HEK293 (cell line): ENCODE data around the gene KRT15.

ENCODE experiments used
- CTCF ChIA-PET: fragments of 350-600 bp; formaldehyde crosslinking; extraction: SDS; loops from one replicate; lab custom pipeline; 2021; ENCODE audit warnings: antibody characterized with exemption; lab: Yijun Ruan, JAX
- POLR2A ChIA-PET: fragments of 300-600 bp; formaldehyde crosslinking; extraction: SDS; loops from one replicate; lab custom pipeline; 2020; ENCODE audit warnings: antibody characterized with exemption, inconsistent platforms; lab: Yijun Ruan, JAX
- H3K27ac ChIP-seq: fragments of 200-500 bp; sonication (Bioruptor generic); 2 replicates; pipeline ENCODE4 v1.5.1; 2014; ENCODE audit warnings: low read depth, low read length, control low read depth, inconsistent platforms; ENCODE audit errors: extremely low read depth
- H3K36me3 ChIP-seq, 2 experiments: fragments of 200-500 bp in 1 of 2; sonication (Bioruptor generic) in 1 of 2; 1 replicate in 1 of 2; 2 replicates in 1 of 2; pipeline ENCODE4 v1.5.1; 2014 to 2017; ENCODE audit warnings: inconsistent platforms in 2 of 2, low read length in 2 of 2; ENCODE audit not compliant: control insufficient read depth in 2 of 2, insufficient read depth in 1 of 2
- H3K4me1 ChIP-seq: fragments of 200-500 bp; sonication (Bioruptor generic); 2 replicates; pipeline ENCODE4 v1.5.1; 2014; ENCODE audit warnings: mild to moderate bottlenecking, low read length, inconsistent platforms; ENCODE audit not compliant: control insufficient read depth, insufficient read depth
- H3K4me3 ChIP-seq: 2 replicates; pipeline ENCODE4 v1.5.1; 2011; ENCODE audit warnings: low read depth, mild to moderate bottlenecking, control low read depth, low read length, moderate library complexity
- H3K9me3 ChIP-seq: fragments of 200-500 bp; sonication (Bioruptor generic); 2 replicates; pipeline ENCODE4 v1.5.1; 2014; ENCODE audit warnings: low read depth, low read length, inconsistent platforms; ENCODE audit not compliant: control insufficient read depth, insufficient read depth
- GLI2 ChIP-seq: fragments of 450-650 bp; formaldehyde crosslinking; IDR thresholded peaks from 2 replicates; pipeline ENCODE4; 2017; ENCODE audit warnings: missing biosample characterization, missing genetic modification characterization, low read depth, borderline replicate concordance
- GLIS2 ChIP-seq: fragments of 450-650 bp; formaldehyde crosslinking; IDR thresholded peaks from 2 replicates; pipeline ENCODE4 v1.5.1; 2016; ENCODE audit warnings: missing biosample characterization, missing genetic modification characterization
- KLF10 ChIP-seq: fragments of 450-650 bp; IDR thresholded peaks from 2 replicates; pipeline ENCODE4 v1.5.1; 2018; ENCODE audit warnings: missing biosample characterization, mild to moderate bottlenecking, missing genetic modification characterization
- ZBTB20 ChIP-seq: fragments of 450-650 bp; formaldehyde crosslinking; IDR thresholded peaks from 2 replicates; pipeline ENCODE4 v1.5.1; 2016; ENCODE audit warnings: missing biosample characterization, missing genetic modification characterization
- ZNF112 ChIP-seq: fragments of 450-650 bp; formaldehyde crosslinking; IDR thresholded peaks from 2 replicates; pipeline ENCODE4 v1.5.0; 2017; ENCODE audit warnings: missing biosample characterization, missing genetic modification characterization
- ZNF114 ChIP-seq: fragments of 450-650 bp; formaldehyde crosslinking; IDR thresholded peaks from 2 replicates; pipeline ENCODE4 v1.5.0; 2017; ENCODE audit warnings: missing biosample characterization, missing genetic modification characterization
- ZNF175 ChIP-seq: fragments of 450-650 bp; formaldehyde crosslinking; IDR thresholded peaks from 2 replicates; pipeline ENCODE4 v1.5.1; 2016; ENCODE audit warnings: missing biosample characterization, missing genetic modification characterization
- ZNF221 ChIP-seq: fragments of 450-650 bp; formaldehyde crosslinking; IDR thresholded peaks from 2 replicates; pipeline ENCODE4 v1.5.1; 2017; ENCODE audit warnings: missing biosample characterization, missing genetic modification characterization, borderline replicate concordance
- ZNF350 ChIP-seq: fragments of 450-650 bp; formaldehyde crosslinking; IDR thresholded peaks from 2 replicates; pipeline ENCODE4 v1.5.0; 2017; ENCODE audit warnings: missing biosample characterization, mild to moderate bottlenecking, missing genetic modification characterization
- ZNF37A ChIP-seq: fragments of 450-650 bp; IDR thresholded peaks from 2 replicates; pipeline ENCODE4 v1.5.1; 2018; ENCODE audit warnings: missing biosample characterization, missing genetic modification characterization
- ZNF560 ChIP-seq: fragments of 450-650 bp; formaldehyde crosslinking; IDR thresholded peaks from 2 replicates; pipeline ENCODE4 v1.5.1; 2017; ENCODE audit warnings: missing biosample characterization, missing genetic modification characterization, borderline replicate concordance
- ZNF600 ChIP-seq: fragments of 450-650 bp; formaldehyde crosslinking; IDR thresholded peaks from 2 replicates; pipeline ENCODE4 v1.5.1; 2016; ENCODE audit warnings: missing biosample characterization, missing genetic modification characterization
- ZNF660 ChIP-seq: fragments of 450-650 bp; IDR thresholded peaks from 2 replicates; pipeline ENCODE4 v1.5.1; 2018; ENCODE audit warnings: missing biosample characterization, mild to moderate bottlenecking, missing genetic modification characterization
- ZNF776 ChIP-seq: fragments of 450-650 bp; formaldehyde crosslinking; IDR thresholded peaks from 2 replicates; pipeline ENCODE4 v1.5.0; 2017; ENCODE audit warnings: missing biosample characterization, missing genetic modification characterization, borderline replicate concordance
- TF ChIP-seq, protein P1 (sequence below): fragments of 450-650 bp; formaldehyde crosslinking; IDR thresholded peaks from 2 replicates; pipeline ENCODE4 v1.5.1; 2016; ENCODE audit warnings: missing biosample characterization, missing genetic modification characterization
- TF ChIP-seq, protein P2 (sequence below): fragments of 450-650 bp; formaldehyde crosslinking; IDR thresholded peaks from 2 replicates; pipeline ENCODE4 v1.5.1; 2017; ENCODE audit warnings: missing biosample characterization, missing genetic modification characterization
- TF ChIP-seq, protein P3 (sequence below): fragments of 450-650 bp; formaldehyde crosslinking; IDR thresholded peaks from 2 replicates; pipeline ENCODE4 v1.5.1; 2016; ENCODE audit warnings: missing biosample characterization, missing genetic modification characterization
- TF ChIP-seq, protein P4 (sequence below): fragments of 450-650 bp; formaldehyde crosslinking; IDR thresholded peaks from 2 replicates; pipeline ENCODE4 v1.5.1; 2016; ENCODE audit warnings: missing biosample characterization, missing genetic modification characterization

The KRT15 gene

DNA sequence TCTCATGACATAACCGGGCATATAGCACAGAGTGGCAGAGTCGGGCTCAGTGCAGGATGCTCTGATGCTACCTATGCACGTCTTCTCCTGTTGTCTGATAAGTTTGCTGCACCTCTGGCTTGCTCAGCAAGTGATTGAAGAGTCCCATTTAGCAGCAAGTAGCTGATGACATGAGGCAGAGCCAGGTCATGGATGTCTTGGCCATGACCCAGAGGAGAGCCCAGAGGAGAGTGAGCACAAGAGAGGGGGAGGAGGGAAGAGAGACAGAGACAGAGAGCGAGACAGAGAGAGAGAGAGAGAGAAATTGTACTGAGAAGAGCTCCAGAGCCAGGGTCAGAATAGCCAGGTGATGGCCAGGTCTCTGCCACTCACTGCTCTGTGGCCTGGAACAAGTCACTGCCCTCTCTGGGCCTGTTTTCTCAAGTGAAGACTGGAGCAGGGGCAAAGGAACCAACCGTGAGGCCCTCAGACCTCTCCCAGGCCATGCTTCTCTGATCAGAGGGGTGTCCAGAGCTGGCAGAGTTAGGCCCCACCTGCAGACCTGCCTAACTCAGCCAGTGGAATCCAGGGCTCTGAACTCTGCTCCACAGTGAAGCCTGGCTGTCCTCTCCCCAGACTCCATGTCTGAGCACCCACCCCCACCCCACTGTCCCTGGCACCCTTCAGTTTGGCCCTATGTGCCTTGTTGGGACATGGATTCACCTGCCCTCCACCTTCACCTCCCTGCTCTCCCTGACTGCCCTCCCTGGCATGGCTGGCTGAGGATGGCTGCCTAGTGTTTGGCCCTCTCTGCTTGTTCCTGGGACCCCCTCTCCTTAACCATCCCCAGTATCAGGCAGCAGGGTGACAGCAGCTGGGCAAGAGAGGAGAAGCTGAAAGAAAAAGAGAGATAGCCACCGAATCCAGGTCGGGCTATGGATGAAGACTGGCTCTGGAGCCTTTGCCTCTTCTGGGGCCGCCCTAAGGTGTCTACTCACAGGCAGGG, 33.5 kb downstream of the KRT15 start:
- Histone ChIP-seq H3K4me3 (no peak overlapping the region), H3K27ac (no peak overlapping the region), H3K4me1 (no peaks in the 10 kb centered on the region), H3K36me3 (no peaks in the 10 kb centered on the region), H3K9me3 (no peaks in the 10 kb centered on the region)
- TF ChIP-seq ZBTB20 (tag by site-specific recombination) (0 out of 2 replicates have a peak, but pooled peaks have one; percentile 20), ZNF37A (no peak)
- ChIA-PET CTCF (interaction anchor here (0.5 to 6.1 kb wide), 7 partner anchors 15 to 178 kb away, joined by 3 to 39 read pairs (median 3); no protein-coding TSS in a partner anchor), POLR2A (no interaction called here)

DNA sequence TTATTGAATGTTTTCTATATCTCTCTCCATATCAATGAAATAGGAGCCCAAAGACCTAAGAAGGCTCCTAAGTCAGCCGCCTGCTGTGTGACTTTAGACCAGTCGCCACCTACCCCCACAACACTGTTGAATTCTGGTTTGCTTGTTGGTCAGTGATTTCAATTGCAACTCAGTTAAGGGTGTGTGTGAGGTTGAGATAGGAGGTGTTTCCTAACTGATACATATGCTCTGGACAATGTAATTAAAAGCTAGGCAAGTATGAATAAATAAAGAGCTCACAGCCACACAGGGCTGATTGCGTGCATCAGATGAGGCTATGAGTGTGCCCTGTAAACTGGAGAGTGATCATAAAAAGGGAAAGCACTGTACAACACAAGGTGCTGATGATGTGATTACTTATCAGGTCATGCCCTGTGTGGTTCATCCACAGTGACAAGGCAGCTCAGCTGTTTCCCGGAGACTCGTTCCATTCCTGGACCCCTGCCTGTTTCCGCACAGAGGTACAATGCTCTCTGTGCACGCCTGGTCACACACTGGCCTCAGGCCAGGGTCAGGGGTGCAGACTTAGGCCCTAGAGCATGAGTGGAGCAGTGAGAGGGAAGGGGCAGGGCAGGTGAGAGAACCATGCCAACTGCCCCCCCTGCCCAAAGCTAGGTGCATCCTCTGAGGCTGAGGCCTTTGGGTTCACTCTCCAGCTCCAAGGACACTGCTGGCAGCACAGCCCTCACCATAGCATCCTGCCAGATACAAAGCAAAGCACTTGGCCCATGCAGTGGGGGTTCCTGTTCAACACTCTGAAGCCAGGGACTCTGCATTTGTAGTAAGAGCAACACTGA, 34.5 kb downstream of the KRT15 start:
- POLR2A ChIA-PET = no interaction called here
- no peak overlapping the region for H3K4me3 ChIP-seq

DNA sequence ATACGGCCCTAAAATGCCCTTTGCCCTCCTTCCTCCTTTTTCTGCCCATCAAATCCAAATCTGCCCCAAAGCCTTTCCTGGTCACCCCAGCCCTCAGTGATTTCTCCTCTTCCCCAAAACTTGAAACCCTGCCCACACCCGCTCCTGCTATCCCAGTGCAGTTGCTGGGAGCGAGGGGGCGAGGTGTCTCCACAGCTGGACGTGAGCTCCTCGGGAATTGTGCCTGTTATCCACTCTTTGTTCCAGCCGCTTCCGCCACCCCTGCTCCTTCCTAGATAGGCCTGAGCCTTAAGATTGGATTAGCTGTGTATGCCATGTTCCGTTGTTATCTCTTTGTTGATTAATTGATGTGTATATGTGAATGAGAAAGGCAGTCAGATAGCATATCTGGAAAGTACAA, 35.2 kb downstream of the KRT15 start:
- ChIA-PET CTCF (interaction anchor here (1.0 to 6.1 kb wide), 3 partner anchors 65 to 161 kb away, joined by 3 to 39 read pairs (median 12); no protein-coding TSS in a partner anchor), POLR2A (no interaction called here)
- Histone ChIP-seq H3K9me3 (no peaks in the 10 kb centered on the region), H3K27ac (no peak overlapping the region), H3K4me3 (no peak overlapping the region), H3K36me3 (no peaks in the 10 kb centered on the region), H3K4me1 (no peaks in the 10 kb centered on the region)
- no peak for TF ChIP-seq GLIS2
- TF ChIP-seq GLI2 (tag by site-specific recombination) = no peak
- TF ChIP-seq KLF10 (tag by site-specific recombination) = no peak
- TF ChIP-seq, protein P1, sequence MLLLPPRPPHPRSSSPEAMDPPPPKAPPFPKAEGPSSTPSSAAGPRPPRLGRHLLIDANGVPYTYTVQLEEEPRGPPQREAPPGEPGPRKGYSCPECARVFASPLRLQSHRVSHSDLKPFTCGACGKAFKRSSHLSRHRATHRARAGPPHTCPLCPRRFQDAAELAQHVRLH = no peak
- TF ChIP-seq, protein P2, sequence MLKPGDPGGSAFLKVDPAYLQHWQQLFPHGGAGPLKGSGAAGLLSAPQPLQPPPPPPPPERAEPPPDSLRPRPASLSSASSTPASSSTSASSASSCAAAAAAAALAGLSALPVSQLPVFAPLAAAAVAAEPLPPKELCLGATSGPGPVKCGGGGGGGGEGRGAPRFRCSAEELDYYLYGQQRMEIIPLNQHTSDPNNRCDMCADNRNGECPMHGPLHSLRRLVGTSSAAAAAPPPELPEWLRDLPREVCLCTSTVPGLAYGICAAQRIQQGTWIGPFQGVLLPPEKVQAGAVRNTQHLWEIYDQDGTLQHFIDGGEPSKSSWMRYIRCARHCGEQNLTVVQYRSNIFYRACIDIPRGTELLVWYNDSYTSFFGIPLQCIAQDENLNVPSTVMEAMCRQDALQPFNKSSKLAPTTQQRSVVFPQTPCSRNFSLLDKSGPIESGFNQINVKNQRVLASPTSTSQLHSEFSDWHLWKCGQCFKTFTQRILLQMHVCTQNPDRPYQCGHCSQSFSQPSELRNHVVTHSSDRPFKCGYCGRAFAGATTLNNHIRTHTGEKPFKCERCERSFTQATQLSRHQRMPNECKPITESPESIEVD (tag by site-specific recombination) = no peak
- TF ChIP-seq, protein P3, sequence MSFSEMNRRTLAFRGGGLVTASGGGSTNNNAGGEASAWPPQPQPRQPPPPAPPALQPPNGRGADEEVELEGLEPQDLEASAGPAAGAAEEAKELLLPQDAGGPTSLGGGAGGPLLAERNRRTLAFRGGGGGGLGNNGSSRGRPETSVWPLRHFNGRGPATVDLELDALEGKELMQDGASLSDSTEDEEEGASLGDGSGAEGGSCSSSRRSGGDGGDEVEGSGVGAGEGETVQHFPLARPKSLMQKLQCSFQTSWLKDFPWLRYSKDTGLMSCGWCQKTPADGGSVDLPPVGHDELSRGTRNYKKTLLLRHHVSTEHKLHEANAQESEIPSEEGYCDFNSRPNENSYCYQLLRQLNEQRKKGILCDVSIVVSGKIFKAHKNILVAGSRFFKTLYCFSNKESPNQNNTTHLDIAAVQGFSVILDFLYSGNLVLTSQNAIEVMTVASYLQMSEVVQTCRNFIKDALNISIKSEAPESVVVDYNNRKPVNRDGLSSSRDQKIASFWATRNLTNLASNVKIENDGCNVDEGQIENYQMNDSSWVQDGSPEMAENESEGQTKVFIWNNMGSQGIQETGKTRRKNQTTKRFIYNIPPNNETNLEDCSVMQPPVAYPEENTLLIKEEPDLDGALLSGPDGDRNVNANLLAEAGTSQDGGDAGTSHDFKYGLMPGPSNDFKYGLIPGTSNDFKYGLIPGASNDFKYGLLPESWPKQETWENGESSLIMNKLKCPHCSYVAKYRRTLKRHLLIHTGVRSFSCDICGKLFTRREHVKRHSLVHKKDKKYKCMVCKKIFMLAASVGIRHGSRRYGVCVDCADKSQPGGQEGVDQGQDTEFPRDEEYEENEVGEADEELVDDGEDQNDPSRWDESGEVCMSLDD (tag by site-specific recombination) = no peak
- TF ChIP-seq ZNF350 = no peak
- TF ChIP-seq ZNF175 (tag by site-specific recombination) = no peak
- TF ChIP-seq ZNF114 (tag by site-specific recombination) = no peak
- TF ChIP-seq ZNF560 = no peak
- TF ChIP-seq ZNF660 (tag by site-specific recombination) = no peak
- no peak for TF ChIP-seq ZNF221 (tag by site-specific recombination)
- TF ChIP-seq ZNF112 (tag by site-specific recombination) = no peak

More for the DNA sequence above, 34.5 kb downstream of the KRT15 start:
- Histone ChIP-seq H3K9me3 (no peaks in the 10 kb centered on the region), H3K36me3 (no peaks in the 10 kb centered on the region), H3K4me1 (no peaks in the 10 kb centered on the region), H3K27ac (no peak overlapping the region)
- no peak for TF ChIP-seq ZNF600 (tag by site-specific recombination)
- no peak for TF ChIP-seq ZNF776
- TF ChIP-seq KLF10 (tag by site-specific recombination) = no peak
- TF ChIP-seq, protein P4, sequence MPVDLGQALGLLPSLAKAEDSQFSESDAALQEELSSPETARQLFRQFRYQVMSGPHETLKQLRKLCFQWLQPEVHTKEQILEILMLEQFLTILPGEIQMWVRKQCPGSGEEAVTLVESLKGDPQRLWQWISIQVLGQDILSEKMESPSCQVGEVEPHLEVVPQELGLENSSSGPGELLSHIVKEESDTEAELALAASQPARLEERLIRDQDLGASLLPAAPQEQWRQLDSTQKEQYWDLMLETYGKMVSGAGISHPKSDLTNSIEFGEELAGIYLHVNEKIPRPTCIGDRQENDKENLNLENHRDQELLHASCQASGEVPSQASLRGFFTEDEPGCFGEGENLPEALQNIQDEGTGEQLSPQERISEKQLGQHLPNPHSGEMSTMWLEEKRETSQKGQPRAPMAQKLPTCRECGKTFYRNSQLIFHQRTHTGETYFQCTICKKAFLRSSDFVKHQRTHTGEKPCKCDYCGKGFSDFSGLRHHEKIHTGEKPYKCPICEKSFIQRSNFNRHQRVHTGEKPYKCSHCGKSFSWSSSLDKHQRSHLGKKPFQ (tag by site-specific recombination) = no peak
- CTCF ChIA-PET = interaction anchor here (0.5 to 6.1 kb wide), 6 partner anchors 22 to 179 kb away, joined by 3 to 39 read pairs (median 4); no protein-coding TSS in a partner anchor
